ENCODE measurements around the gene STAB1. TPM values are rescaled to one million over a fixed set of nuclear protein-coding genes. Genes with fewer than 3 reads are reported as not detected.

Gene STAB1
- total and polyA plus RNA-seq, 2 of the 8 experiments (the other 6 are each of a cell fraction or from before 2014, with no cell fraction given) = 1.0 to 1.9 TPM

DNA sequence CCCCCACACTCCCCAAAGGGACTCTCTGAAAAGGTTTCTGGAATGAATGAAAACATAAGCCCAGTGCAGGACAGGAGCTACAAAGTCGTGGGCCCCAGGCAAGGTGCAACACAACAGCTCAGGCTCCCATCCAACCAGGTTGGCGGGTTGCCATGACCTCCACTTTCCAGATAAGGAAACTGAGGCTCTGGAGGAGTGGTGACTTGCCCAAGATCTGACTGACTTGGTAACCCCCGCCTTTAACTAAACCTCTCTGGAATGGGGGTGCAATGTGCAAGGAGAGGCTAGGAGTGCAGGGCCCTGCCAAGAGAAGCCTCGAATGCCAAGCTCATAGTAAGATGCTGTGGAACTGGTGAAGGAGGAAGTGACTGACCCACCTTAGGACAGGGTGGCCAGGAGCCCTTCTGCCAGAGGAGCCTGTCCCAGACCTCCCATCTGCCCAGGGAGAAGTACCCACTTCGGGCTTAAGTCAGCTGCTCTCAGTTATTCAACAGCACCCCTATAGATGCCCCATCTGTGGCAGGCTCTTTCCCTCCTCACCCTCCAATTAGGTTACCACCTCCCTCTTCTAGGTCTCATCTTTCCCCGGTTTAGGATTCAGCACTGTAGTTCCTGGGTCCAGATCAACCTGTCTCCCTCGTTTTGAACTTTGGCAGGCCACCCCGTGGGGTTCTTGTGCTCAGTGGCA lies 40.7 kb upstream of the STAB1 start (continued):
- TF ChIP-seq HDAC6 (IDR thresholded peaks at IDR 0.05; ENCODE audit: low read depth, low read length) (no peak), RXRA (IDR thresholded peaks at IDR 0.05; ENCODE audit: insufficient read depth, low read depth, low read length) (no peak), POU5F1 (IDR thresholded peaks at IDR 0.05; ENCODE audit: low read depth, low read length) (no peak), RAD21 (IDR thresholded peaks at IDR 0.05 in 1 of 2, conservative IDR thresholded peaks at IDR 0.05 in 1 of 2; ENCODE audit: low read depth in 2 of 2, low read length in 2 of 2) (no peak), SAP30 (IDR thresholded peaks at IDR 0.05; ENCODE audit: insufficient read depth, insufficient replicate concordance, low read length) (no peak), CREB1 (IDR thresholded peaks at IDR 0.05) (no peak), SP2 (IDR thresholded peaks at IDR 0.05; ENCODE audit: low read length) (no peak), TBP (IDR thresholded peaks at IDR 0.05; ENCODE audit: low read depth, low read length) (no peak), ZNF274 (IDR thresholded peaks at IDR 0.05; ENCODE audit: borderline replicate concordance, extremely low read depth, low read length) (no peak)
